Breast epithelium (tissue), 4 donors: ENCODE data around the gene CCDC88C. TPM values are rescaled to one million over a fixed set of nuclear protein-coding genes. Genes with fewer than 3 reads are reported as not detected.
A peak's percentile ranks its signal among the peaks of the same experiment; 100 is the strongest.

ENCODE experiments used
- DNase-seq, 2 donors: peaks; one replicate each; pipeline ENCODE4 v3.0.0-alpha.2; 2019; ENCODE audit warnings: low spot score in 2 of 2
- H3K27ac ChIP-seq, 2 donors: fragments of 200-600 bp; sonication (generic) in 1 of 2; one replicate each; pipeline ENCODE4 v1.5.1; 2016 to 2019; ENCODE audit warnings: mild to moderate bottlenecking in 1 of 2
- H3K27me3 ChIP-seq, 2 donors: fragments of 200-600 bp; sonication (generic) in 1 of 2; one replicate each; pipeline versions ENCODE4 v1.5.1 to v1.6.0; 2017 to 2019; ENCODE audit warnings: control low read depth in 1 of 2, mild to moderate bottlenecking in 1 of 2
- H3K36me3 ChIP-seq: fragments of 200-600 bp; one replicate; pipeline ENCODE4 v1.5.1; 2019
- H3K4me1 ChIP-seq, 2 donors: fragments of 200-600 bp; sonication (generic); one replicate each; pipeline ENCODE4 v1.5.1; 2016 to 2019; ENCODE audit warnings: control low read depth in 1 of 2
- H3K4me3 ChIP-seq, 3 donors: fragments of 200-600 bp; sonication (generic); 1 replicate in 2 of 3; 2 replicates in 1 of 3; pipeline ENCODE4 v1.5.1; 2016 to 2019; ENCODE audit warnings: mild to moderate bottlenecking in 3 of 3, moderate library complexity in 2 of 3
- H3K9me3 ChIP-seq, 2 donors: fragments of 200-600 bp; sonication (generic) in 1 of 2; one replicate each; pipeline ENCODE4 v1.5.1; 2016 to 2019; ENCODE audit warnings: control low read depth in 1 of 2
- CTCF ChIP-seq, 3 donors: fragments of 450-650 bp; IDR thresholded peaks; one replicate each; pipeline ENCODE4 v1.5.1; 2016 to 2017; ENCODE audit warnings: antibody characterized with exemption in 3 of 3, mild to moderate bottlenecking in 3 of 3, moderate library complexity in 3 of 3
- POLR2A ChIP-seq: fragments of 450-650 bp; IDR thresholded peaks from one replicate; pipeline ENCODE4 v1.6.1; 2016; ENCODE audit warnings: antibody characterized with exemption, mild to moderate bottlenecking, moderate library complexity
- POLR2AphosphoS5 ChIP-seq, 3 donors: sonication (generic); formaldehyde crosslinking; IDR thresholded peaks; one replicate each; pipeline ENCODE4 v1.6.1; 2017; ENCODE audit warnings: antibody characterized with exemption in 3 of 3
- intact Hi-C: fragments of 100-400 bp; cut with DNase I; formaldehyde crosslinking; loops from one replicate; pipeline ENCODE4 v1.15.1; 2023; ENCODE audit warnings: low total_unique reads
- total RNA-seq, 3 donors: library from RNA; depleted of rRNA; stranded (reverse); fragments of >200 nt; gene quantifications; one replicate each; pipeline ENCODE4 v1.1.0, GENCODE V29; 2016

Gene CCDC88C
- total RNA-seq, 3 donors from 2014 or later: 5.8 to 25.9 (median 19.3) TPM

GRCh38 chr14:91416744-91417119 lies 888 bp downstream of the CCDC88C start:
- intact Hi-C loops: no loop called here
- peaks cover 4% of the 10 kb centered on the region in 2 donors for H3K4me1 ChIP-seq
- TF ChIP-seq CTCF (IDR thresholded peaks at IDR 0.05) (no peak), POLR2AphosphoS5 (IDR thresholded peaks at IDR 0.05) (no peak)
- no peaks in the 10 kb centered on the region for H3K27me3 ChIP-seq
- no peak for DNase-seq
- H3K9me3 ChIP-seq: no peaks in the 10 kb centered on the region
- no peaks in the 10 kb centered on the region for H3K36me3 ChIP-seq
- peak overlapping the region in 1 of 2 donors; percentile 6 for H3K27ac ChIP-seq
- H3K4me3 ChIP-seq: peak overlapping the region; percentile 52 to 75 (median 61)

- H3K4me3 ChIP-seq: peak overlapping the region; percentile 52 to 75 (median 61)
- TF ChIP-seq POLR2AphosphoS5 (IDR thresholded peaks at IDR 0.05): no peak
- intact Hi-C loops: no loop called here
- no peaks in the 10 kb centered on the region for H3K9me3 ChIP-seq
- H3K27ac ChIP-seq: peak overlapping the region in 1 of 2 donors; percentile 6
- H3K4me1 ChIP-seq: peaks cover 4% of the 10 kb centered on the region in 2 donors
- H3K36me3 ChIP-seq: no peaks in the 10 kb centered on the region
- no peaks in the 10 kb centered on the region for H3K27me3 ChIP-seq
- no peak for DNase-seq
Observed at GRCh38 chr14:91415794-91416743, 1.6 kb downstream of the CCDC88C start.

- no peak for TF ChIP-seq CTCF (IDR thresholded peaks at IDR 0.05)
- intact Hi-C loops: loop anchor here (1.0 to 5.0 kb wide), 2 partner anchors 10 to 847 kb away; no protein-coding TSS in a partner anchor
Observed at GRCh38 chr14:91414475-91414833, 3.2 kb downstream of the CCDC88C start.

GRCh38 chr14:91413547-91414474 lies 3.8 kb downstream of the CCDC88C start:
- DNase-seq: peak in 1 of 2 donors; percentile 52
- Histone ChIP-seq H3K4me3 (no peak overlapping the region), H3K4me1 (peaks cover 4% of the 10 kb centered on the region in 2 donors), H3K36me3 (no peaks in the 10 kb centered on the region), H3K9me3 (no peaks in the 10 kb centered on the region), H3K27ac (peak overlapping the region in 1 of 2 donors; percentile 45), H3K27me3 (no peaks in the 10 kb centered on the region)
- intact Hi-C loops: loop anchor here (1.0 to 5.0 kb wide), 2 partner anchors 10 to 847 kb away; no protein-coding TSS in a partner anchor
- TF ChIP-seq CTCF (IDR thresholded peaks at IDR 0.05) (no peak), POLR2AphosphoS5 (IDR thresholded peaks at IDR 0.05) (no peak), POLR2A (no peak)

More at GRCh38 chr14:91414475-91414833, 3.2 kb downstream of the CCDC88C start:
- Histone ChIP-seq H3K27ac (peak overlapping the region in 1 of 2 donors; percentile 33), H3K36me3 (no peaks in the 10 kb centered on the region), H3K27me3 (no peaks in the 10 kb centered on the region), H3K4me3 (no peak overlapping the region), H3K4me1 (peaks cover 4% of the 10 kb centered on the region in 2 donors), H3K9me3 (no peaks in the 10 kb centered on the region)
- no peak for DNase-seq

- no peak for TF ChIP-seq POLR2A
- no peak for TF ChIP-seq CTCF (IDR thresholded peaks at IDR 0.05)
- TF ChIP-seq POLR2AphosphoS5 (IDR thresholded peaks at IDR 0.05): no peak
- no peaks in the 10 kb centered on the region for H3K36me3 ChIP-seq
- H3K27ac ChIP-seq: no peak overlapping the region
- peaks cover 0 to 1% of the 10 kb centered on the region in 2 donors for H3K4me1 ChIP-seq
- no peaks in the 10 kb centered on the region for H3K9me3 ChIP-seq
- DNase-seq: peak in 1 of 2 donors; percentile 30
- no peaks in the 10 kb centered on the region for H3K27me3 ChIP-seq
- no peak overlapping the region for H3K4me3 ChIP-seq
- intact Hi-C loops: loop anchor here (5.0 kb wide), 1 partner anchor 846 kb away; no protein-coding TSS in a partner anchor
Observed at GRCh38 chr14:91412939-91413338, 4.7 kb downstream of the CCDC88C start.
